Iris pigment epithelial cell (primary cell): ENCODE measurements around the gene TRABD.
A peak's percentile ranks its signal among the peaks of the same experiment; 100 is the strongest.

Source experiments
- DNase-seq: peaks from one replicate; pipeline ENCODE4 v3.0.0-alpha.2; 2011; ENCODE audit warnings: low read depth

The TRABD gene

DNA sequence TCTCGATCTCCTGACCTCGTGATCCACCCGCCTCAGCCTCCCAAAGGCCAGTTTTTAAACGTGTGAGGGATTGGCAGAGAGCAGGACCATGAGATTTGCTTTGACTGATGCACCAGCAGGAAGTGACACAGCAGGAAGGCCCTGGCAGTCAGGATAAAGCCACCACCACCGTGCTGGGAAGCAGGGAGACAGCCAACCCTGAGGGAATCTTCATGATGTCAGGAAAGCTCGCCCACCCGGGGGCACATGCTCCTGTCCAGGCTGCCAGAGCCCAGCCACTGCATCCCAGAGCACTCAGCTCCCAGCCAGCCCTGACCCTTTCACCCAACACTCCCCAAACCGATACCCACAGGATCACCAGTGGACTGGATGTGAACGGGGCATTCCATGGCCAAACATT is 53.0 kb downstream of the TRABD start:
- DNase-seq = no peak

GRCh38 chr22:50242406-50242949 is 56.8 kb downstream of the TRABD start:
- DNase-seq = no peak

DNA sequence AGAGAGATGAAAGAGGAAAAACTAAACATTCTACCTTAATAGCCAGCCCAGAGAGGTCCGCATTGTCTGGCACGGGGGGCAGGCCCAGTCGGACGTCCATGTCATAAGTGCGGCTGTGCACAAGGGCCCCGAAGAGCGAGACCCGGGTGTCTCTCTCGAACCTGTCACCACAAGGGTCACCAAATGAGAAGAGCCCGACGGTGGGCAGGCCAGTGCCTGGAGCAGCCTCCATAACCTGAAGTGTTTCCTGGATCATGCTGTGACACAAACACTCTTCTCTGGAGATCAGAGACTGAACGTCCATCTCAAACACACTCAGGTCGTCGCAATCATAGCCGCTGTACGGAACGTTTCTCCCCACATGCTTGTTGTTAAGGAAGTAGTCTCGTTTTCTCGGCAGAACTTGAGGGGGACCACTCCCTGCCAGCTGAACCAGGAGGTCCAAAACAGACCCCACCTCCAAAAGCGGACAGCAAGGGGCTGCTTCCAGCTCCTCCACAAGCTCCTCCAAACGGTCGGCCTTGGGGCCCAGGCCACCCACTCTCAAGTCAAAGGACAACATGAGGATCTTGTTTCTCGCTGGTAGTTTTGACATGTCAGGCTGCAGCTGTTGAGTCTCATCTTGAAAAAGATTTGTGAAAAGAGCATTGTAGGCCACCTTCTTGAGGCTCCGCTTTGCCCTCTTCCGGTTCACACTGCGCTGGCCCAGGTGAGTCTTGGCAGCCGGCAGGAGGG is 58.1 kb downstream of the TRABD start:
- DNase-seq = peak; percentile 21

GRCh38 chr22:50244420-50245213 is 58.9 kb downstream of the TRABD start, which contains the start of gene TUBGCP6:
TSS of gene TUBGCP6 (minus strand) at chr22:50245023. CDS start at chr22:50244459, 564 bp downstream.
- peak; percentile 95 for DNase-seq

DNA sequence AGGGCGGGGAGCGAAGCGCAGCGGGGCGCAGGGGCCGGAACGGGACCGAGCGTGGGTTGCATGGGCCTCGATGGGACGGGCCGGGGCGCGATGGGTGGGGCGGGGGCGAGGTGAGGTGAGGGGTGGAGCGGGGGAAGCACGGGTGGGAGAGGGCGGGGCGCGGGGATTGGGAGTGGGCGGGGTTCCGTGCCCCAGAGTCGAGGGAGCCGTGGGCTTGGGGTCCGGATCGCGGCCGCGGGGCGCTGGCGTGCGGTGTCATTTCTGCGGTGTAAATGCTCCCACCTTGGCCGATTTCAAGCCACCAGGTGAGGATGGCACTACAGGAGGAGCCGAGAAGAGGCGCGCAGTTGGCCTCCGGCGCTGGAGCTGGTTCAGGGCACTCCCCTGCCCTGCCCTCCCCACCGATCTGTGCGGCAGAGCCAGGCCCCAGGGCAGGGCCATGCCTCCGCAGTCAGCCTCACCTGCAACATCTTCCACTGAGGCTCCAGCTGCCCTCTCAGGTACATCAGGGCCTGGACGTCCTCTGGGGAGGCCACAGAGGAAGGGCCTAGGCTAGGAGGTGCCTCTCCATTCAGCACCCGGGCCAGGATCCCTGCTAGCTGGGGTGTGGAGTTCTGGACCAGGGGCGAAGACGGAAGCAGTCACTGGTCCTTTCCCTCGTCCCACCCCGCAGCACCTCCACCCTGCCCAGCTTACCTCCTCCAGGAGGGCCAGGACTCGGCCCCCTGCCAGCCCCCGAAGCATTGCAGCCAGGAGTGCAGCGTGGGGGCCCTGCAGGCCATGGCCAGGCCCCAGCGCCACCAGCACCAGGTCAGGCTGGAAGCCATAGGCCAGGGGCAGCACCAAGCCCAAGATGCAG is 59.7 kb downstream of the TRABD start:
- DNase-seq = no peak

- DNase-seq = no peak
Observed at GRCh38 chr22:50246242-50247175, 60.8 kb downstream of the TRABD start.

DNA sequence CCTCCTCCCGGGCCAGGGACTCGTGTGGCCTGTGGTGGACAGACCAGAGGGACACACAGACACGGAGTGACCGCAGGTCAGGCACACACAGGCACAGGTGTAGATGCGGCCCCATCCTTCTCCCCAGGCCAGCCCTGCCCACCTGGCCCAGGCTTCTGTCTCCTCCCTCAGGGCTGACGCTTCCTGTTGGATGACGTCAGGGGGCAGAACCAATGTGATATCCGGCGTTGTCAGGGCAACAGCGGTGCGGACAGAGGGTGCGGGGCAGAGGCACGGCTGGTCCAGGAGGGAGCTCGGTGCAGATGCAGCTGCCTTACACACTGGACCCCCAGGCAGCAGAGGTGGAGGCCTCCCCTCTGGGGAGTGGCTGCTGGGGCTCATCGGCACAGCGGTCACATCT is 62.0 kb downstream of the TRABD start:
- DNase-seq = peak; percentile 80

- DNase-seq = no peak
Observed at GRCh38 chr22:50248196-50249081, 62.7 kb downstream of the TRABD start.
